ENCODE measurements around the gene MOK.

The MOK gene

GRCh38 chr14:102283631-102284129 is 21.3 kb downstream of the MOK start:
- no peak for DNase-seq (ENCODE audit: low spot score)

- DNase-seq (ENCODE audit: low spot score) = no peak
Measured at GRCh38 chr14:102282751-102283465, 22.1 kb downstream of the MOK start.

GRCh38 chr14:102280376-102280962 is 24.5 kb downstream of the MOK start:
- no peak for DNase-seq (ENCODE audit: low spot score)

- no peak for DNase-seq (ENCODE audit: low spot score)
Measured at GRCh38 chr14:102279688-102280348, 25.1 kb downstream of the MOK start.

- no peak for DNase-seq (ENCODE audit: low spot score)
Measured at GRCh38 chr14:102279282-102279681, 25.7 kb downstream of the MOK start.

- DNase-seq (ENCODE audit: low spot score) = no peak
Measured at GRCh38 chr14:102278631-102278935, 26.4 kb downstream of the MOK start.

GRCh38 chr14:102277874-102278630 is 26.9 kb downstream of the MOK start:
- DNase-seq (ENCODE audit: low spot score) = no peak

GRCh38 chr14:102275866-102276265 is 29.1 kb downstream of the MOK start:
- no peak for DNase-seq (ENCODE audit: low spot score)

- DNase-seq (ENCODE audit: low spot score) = no peak
Measured at GRCh38 chr14:102272392-102272791, 32.6 kb downstream of the MOK start.

GRCh38 chr14:102264775-102265174 is 40.2 kb downstream of the MOK start:
- DNase-seq (ENCODE audit: low spot score) = no peak

- no peak for DNase-seq (ENCODE audit: low spot score)
Measured at GRCh38 chr14:102264355-102264754, 40.6 kb downstream of the MOK start.

- no peak for DNase-seq (ENCODE audit: low spot score)
Measured at GRCh38 chr14:102262929-102263462, 42.0 kb downstream of the MOK start.

GRCh38 chr14:102258136-102258535 is 46.8 kb downstream of the MOK start:
- DNase-seq (ENCODE audit: low spot score) = no peak

GRCh38 chr14:102256716-102257115 is 48.2 kb downstream of the MOK start:
- no peak for DNase-seq (ENCODE audit: low spot score)

GRCh38 chr14:102255401-102256190 is 49.4 kb downstream of the MOK start:
- peak; percentile 59 for DNase-seq (ENCODE audit: low spot score)

- DNase-seq (ENCODE audit: low spot score) = no peak
Measured at GRCh38 chr14:102252834-102253801, 51.8 kb downstream of the MOK start.

- DNase-seq (ENCODE audit: low spot score) = no peak
Measured at GRCh38 chr14:102251161-102251560, 53.8 kb downstream of the MOK start.

GRCh38 chr14:102250636-102251035 is 54.3 kb downstream of the MOK start:
- DNase-seq (ENCODE audit: low spot score) = no peak

GRCh38 chr14:102249981-102250380 is 55.0 kb downstream of the MOK start:
- DNase-seq (ENCODE audit: low spot score) = no peak

- no peak for DNase-seq (ENCODE audit: low spot score)
Measured at GRCh38 chr14:102249041-102249440, 55.9 kb downstream of the MOK start.

Measured in hematopoietic multipotent progenitor cell treated with erythropoietin and hydrocortisone succinate and interleukin-3 and kit ligand, for 15 days (in vitro differentiated cells).